SKM-1 treated with dmso at 0.1 percent for 144 hours (cell line): ENCODE results near the gene PDK2.

ENCODE experiments used
- DNase-seq: peaks from one replicate; lab custom pipeline; 2025; ENCODE audit not compliant: unreplicated experiment; lab: John Stamatoyannopoulos, UW

The PDK2 gene

DNA sequence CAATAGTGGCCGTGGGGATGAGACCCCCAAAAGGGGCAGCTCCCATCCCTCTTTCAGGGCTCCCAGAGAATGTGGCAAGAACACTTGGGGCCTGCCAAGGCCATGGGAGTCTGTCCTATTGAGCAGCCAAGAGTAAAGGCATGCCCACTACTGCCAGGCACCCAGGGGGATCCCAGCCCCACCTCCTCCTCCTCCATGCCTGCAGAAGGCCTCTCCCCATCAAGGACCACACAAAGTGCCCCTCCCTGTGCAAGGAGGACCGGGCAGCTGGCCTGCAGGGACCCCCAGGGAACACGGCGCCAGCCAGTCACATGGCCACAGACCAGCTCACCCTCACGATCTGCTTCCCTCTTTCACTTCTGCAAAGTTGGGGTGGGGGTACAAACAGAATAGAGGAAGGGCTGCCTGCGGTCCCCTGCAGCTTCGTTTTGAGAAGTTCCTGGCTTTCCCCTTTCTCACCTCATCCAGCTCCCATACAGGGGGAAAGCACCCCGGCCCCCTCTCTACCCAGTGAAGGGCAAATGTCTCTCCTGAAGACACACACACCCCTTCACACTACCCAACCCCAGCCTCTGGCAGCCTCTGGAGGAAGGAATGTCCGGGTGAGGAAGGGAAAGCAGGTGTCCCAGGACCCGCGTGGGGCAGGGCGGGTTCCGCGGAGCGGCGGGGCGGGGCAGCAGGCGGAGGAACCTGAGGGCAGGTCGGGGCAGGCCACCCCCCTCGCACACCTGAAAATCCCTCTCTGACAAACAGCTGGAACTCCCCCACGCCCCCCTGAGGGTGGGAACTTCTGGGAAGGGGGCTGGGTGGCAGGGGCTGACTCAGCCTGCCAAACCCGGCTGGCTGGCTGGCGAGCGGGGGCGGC, 53.3 kb downstream of the PDK2 start:
- peak; percentile 90 for DNase-seq

DNA sequence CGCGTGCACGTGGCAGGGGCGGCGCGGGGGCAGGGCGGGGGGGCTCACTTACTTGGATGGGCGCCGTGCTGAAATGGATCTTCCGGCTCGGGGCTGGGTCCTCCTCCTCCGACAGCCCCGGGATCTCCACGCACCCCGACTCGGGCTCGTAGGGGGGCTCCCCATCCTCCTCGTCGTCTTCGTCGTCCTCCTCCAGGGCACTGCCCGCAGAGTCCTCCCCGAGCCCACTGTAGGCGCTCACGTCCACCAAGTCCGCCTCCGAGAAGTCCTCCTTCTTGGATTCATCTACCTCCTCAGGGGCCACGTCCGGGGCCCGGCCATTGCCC, 53.9 kb downstream of the PDK2 start:
- peak; percentile 38 for DNase-seq

DNA sequence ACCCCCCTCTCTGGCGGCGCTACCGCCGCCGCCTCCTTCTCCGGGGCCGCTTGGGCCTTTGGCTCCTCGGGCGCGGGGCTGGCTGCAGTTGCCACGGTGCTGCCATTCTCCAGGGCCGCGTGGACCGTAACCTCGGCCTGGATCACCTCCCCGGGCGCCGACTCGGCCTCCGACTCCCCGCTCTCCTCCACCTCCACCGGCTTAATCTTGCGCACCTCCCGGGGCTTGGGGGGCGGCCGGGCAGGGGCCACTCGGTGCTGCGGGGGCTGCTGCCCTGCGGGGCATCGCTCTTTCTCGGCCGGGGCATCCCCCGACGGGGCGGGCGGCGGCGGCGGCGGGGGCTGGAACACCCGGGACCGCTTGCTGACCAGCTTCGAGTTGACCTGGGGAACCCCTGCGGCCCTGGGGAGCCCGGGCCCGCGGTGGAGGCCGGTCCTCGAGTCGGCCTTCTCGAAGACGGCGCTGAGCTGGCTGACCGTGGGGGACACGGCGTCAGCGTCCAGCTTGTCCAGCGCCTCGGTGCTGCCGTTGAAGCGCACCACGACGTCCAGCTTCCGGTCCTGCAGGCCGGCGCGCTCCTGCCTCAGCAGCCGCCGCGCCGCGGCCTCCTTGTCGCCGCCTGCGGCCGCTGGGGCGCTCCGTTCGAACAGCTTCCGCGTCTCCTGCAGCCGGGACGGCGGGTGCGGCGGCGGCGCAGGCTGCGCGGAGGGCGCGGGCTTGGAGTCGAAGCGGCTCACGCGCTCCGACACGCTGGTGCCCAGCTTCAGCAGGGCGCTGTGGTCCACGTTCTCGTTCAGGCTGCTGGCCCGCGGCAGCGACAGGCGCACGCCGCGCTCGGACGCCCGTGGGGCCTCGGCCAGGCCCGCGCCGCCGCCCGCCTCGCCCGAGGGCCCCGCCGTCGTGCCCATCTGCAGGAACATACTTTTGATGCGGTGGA, 54.5 kb downstream of the PDK2 start:
- DNase-seq: no peak

DNA sequence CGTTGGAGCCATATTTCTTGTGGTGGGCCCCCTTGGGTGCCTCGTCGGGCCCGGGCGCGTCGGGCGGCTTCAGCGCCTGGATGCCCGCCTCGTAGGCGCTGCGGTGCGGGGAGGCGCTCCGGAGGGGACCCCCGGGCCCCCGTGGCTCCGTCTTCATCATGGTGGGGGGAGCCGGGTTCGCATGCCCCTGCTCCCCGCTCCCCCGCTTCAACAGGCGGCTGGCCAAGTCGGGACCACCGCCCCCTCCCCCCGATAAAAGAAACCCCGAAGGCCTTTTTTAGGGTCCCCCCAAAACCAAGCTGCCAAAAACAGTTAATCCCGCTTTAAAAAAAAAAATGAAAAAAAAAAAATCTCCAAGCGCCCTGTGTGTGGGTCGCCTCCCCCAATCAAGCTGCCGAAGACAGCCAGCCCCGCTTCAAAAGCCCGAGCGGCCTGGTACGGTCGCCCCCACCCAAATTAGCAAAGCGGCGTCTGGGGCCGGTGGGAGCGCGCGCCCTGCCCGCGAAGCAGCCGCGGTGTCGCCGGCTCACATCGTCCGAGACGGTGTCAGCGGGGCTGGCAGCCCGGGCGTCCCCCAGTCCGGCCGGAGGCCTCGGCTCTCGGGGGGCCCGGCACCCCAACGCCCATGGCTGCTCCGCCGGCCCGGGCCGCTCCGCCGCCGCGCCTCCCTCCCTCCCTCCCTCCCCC, 55.3 kb downstream of the PDK2 start, which contains the start of gene PPP1R9B:
TSS of gene PPP1R9B (minus strand) at position 324 of the 687 bp plus-strand sequence. CDS start at position 160, 164 bp downstream.
- DNase-seq: no peak

DNA sequence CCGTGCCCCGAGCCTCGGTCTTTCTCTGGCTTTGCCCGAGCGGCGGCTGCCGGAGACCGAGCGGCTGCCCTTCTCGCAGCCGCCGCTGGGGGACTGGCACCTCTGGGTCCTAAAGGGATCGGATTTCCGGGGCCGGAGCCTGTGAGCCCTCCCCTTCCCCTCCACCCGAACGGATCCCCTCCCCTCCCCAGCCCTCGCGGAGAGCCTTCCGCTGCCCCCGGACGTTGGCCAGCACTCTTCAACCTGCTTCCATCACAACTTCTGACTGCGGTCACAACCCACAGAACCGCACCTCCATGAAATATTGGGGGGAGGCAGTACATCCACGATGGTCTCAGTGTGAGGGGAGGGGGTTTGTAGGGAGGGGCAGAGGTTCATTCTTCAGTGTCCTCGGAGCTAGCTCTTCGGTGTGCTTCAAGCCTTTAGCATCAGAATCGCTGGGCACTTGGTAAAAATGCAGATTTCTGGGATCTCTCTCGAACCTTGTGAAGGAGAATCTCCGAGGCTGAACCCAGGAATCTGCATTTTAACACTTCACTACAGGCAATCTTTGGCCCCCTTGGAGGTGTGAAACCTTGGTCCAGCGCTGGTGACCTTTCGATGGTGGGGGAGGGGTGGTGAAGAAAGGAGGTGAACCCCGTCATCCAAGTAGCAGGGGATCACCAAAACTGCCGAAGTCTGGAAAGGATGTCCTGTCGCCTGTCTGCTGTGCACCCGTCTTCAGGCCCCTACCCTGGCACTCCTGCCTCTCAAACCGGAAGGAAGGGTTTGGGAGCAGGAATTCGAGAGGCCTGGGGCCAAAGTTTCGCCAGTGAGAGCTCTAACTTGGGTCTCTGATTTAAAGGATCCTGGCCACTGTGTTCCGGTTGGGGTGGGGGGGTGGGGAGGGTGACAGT, 56.1 kb downstream of the PDK2 start:
- DNase-seq: peak; percentile 89

DNA sequence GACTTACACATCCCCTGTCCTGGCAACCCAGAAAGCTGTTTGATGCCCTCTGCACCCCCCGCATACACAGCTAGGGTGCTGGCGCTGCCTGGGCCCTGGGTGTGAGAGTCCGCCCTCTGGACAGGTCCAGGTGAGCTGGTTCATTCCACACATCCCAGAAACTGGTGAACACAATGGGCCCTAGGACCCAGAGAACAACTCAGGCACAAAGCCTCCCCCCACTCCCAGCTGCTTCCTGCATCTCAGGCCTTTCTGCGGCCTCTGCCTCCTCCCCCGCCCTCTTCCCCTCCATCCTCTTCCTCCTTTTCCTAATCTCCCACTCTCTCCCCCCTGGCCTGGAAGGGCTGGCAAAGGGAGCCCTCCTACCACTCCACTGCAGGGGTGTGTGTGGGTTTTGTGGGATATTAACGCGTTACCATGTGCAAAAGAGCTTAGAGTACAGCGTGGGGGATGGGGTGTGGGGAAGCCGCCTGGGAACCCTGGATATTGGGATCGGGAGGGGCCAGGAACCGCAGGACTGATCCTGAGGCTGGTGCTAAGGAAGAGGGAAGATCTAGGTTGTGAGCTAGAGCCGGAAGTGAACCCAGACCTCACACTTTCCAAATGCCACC, 56.9 kb downstream of the PDK2 start:
- peak; percentile 72 for DNase-seq

DNA sequence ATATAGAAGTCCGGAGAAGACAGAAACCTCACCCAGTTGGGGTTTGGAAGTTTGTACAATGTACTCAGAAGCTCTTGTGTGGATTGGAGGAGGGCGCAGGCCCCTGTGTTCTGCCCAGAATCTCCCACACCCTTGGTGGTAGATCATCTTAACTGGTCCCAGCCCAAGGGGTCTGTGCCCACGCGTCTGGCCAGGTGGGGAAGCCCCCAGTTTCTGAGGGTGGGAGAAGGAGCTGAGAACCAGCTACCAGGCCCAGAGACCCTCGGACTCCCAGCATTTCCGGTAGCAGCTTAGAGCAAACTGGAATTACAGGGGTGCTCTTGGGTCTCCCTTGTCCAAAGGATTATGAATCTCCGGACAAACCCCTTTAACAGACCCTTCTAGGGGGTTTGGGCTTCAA, 57.6 kb downstream of the PDK2 start:
- DNase-seq: no peak

DNA sequence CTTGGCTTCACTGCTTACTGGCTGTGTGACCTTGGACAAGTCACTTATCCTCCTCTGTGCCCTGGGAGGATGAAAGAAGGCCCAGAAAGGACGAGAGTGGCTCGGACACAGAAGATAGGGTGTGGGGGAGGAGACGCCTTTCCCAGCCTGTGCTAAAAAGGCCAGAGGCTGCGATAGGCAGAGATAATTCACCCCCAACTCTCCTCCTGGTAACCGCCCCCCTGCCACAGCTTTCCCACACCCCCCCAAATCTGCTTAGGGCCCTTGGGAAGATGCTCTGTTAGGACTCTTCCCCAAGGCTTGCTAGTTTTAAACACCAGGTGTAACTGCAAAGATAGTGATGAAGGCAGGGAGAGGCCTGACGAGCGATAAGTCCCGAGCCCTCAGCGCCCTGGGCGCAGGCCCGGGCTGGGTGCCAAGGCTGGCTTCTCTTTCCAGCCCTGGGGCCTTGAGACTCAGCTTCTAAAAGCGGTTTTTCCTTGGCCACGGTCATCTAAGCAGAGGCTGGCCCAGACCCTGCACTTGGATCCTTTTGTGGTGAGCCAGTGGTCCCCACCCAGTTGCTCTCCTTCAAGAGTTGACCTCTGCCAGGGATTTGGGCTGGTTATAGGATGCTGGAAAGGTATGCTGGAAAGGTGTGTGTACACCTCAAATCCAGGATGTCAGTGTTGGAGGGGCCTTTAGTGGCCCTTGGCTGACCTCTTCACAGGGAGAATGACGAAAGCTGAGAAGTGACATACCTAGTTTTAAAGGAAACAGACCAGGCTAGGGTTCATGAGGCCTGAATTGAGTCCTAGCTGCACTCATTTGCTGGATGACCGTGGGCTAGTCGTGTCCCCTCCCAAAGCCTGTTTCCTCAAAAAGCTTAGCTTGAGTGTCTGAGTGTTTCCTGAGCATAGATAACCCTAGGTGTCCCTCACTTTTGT, 58.8 kb downstream of the PDK2 start:
- no peak for DNase-seq

DNA sequence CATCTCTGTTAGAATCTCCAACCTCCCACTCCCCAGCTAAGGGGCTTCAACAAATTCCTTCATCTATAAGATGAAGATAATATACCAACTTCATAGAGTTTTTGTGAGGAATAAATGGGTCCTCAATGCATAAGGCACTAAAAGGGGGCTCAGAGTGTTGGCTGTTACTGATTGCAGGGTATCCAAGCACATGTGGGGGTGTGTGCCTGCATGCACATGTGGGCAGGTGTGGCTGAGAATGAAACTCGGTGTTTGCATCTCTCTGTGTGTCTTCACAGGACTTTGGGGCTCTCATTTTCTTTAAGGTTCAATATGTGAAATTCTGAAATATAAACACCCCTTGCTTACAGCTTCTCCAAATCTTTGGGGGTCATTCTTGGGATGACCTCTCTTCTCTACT, 59.5 kb downstream of the PDK2 start:
- no peak for DNase-seq

DNA sequence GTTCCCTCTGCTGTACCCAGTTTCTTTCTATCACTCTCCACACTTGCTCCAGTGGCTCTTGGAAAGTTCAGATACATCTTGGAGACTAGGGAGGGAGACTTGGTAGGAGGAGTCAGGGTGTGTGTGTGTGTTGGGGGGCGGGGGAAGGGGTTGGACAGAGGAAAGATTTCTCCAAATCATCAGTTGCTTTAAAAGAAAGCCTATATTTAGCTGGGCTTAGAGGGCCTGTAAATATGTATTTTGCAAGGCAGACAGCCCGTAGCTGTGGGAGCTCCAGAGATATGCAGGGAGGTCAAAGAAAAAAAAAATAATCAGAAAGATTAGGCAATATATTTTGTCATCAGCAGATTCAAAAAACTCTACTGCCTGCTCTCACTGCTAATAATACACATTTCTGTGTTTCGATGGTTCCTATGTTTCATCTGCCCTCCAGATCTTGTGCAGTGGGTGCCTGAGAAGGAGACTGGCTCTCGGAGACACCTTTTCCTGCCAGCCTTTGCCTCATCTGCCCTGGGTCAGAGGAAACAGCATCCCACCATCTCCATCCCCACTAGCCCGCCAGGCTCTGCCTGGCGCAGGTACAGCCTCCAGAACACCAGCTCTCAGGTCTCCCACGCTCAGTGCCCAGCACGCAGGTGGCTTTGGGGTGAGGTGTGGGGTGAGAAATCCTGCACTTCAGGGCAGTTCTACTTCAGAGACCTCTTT, 60.1 kb downstream of the PDK2 start:
- no peak for DNase-seq

DNA sequence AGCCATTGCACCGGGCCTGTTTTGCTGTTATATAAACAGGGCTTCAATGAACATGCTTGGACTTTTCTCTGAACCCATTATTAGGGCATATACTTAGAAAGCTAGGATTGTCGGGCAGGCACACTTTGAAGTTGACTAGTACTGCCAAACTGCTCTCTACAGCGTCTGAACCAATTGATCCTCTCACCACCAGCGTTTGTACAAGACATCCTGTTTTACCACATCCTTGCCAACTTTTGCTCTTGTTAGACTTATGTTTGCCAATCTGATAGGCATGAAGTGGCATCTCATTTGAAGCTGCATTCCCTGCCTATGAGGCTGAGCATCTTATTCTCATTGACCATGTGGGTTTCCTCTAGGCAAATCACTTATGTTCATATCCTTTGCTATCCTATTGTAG, 62.7 kb downstream of the PDK2 start:
- DNase-seq: no peak

DNA sequence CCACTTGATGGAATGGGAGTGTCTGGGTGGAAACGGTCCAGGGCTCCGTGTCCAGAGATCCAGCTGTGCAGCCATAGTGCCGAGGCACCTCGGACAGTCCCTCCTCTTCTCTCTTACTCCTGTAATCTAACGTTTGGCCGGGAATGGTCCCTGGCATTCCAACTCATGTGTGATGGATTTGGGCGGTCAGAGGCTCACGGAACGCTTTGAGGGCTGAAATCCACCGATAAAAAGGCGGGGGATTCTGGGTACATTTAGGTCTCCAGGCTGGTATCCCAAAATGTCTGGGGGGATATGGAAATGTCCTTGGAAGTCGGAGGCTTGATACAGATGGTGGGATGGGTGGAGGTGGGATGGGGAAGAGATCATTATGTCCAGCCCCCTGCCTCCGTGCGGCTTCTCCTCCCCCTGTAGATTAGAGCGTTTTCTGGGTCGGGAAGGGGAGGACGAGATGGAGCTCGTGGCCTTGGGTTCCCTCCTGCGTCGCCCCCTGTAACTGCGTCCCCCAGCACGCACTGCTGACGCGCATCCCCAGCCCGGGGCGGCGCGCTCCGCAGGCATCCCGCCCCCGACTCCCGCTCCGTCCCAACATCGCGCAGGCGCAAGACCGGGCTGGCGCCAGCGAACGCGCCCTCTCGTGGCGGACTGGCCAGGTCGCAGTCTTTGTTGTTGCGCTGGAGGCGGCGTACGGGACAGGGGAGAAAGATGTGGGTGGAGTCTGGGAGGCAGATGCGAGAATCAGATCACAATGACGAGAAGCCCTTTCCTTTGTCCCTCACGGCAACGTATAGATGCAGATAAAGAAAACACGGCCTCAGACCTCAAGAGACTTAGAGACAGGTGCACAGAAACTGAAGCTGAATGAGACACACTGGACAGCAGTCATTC, 66.1 kb downstream of the PDK2 start:
- peak; percentile 84 for DNase-seq
